GM23248 (cell line): Measurements from ENCODE around the gene HNF1B.

ENCODE experiments used
- EZH2 ChIP-seq: fragments of 200-600 bp; sonication (generic); IDR thresholded peaks from 2 replicates; pipeline ENCODE4 v1.6.1; 2018; ENCODE audit warnings: antibody characterized with exemption, mild to moderate bottlenecking; ENCODE audit not compliant: insufficient read depth, poor library complexity, severe bottlenecking
- EZH2phosphoT487 ChIP-seq: fragments of 200-600 bp; sonication (generic); IDR thresholded peaks from 2 replicates; pipeline ENCODE4 v1.6.1; 2018; ENCODE audit warnings: antibody characterized with exemption, moderate library complexity, mild to moderate bottlenecking, low read depth; ENCODE audit not compliant: insufficient read depth

GRCh38 chr17:37761961-37762360 lies 17.1 kb upstream of the HNF1B start:
- TF ChIP-seq EZH2 (no peak), EZH2phosphoT487 (no peak)
